Hepatocyte (in vitro differentiated cells): ENCODE measurements around the gene TTLL3.

Experiments
- EZH2 ChIP-seq: fragments of 200-600 bp; sonication (generic); IDR thresholded peaks from 2 replicates; pipeline ENCODE4 v1.6.1; 2016; ENCODE audit warnings: antibody characterized with exemption, mild to moderate bottlenecking, borderline replicate concordance
- EZH2phosphoT487 ChIP-seq: fragments of 200-600 bp; sonication (generic); IDR thresholded peaks from one replicate; pipeline ENCODE4 v1.6.1; 2018; ENCODE audit warnings: antibody characterized with exemption, mild to moderate bottlenecking, low read depth, moderate library complexity; ENCODE audit not compliant: unreplicated experiment, severe bottlenecking
- TF ChIP-seq, protein P1 (sequence below): fragments of 200-600 bp; sonication (generic); IDR thresholded peaks from 2 replicates; pipeline ENCODE4 v1.5.1; 2016; ENCODE audit warnings: antibody characterized with exemption, mild to moderate bottlenecking; ENCODE audit not compliant: poor library complexity

DNA sequence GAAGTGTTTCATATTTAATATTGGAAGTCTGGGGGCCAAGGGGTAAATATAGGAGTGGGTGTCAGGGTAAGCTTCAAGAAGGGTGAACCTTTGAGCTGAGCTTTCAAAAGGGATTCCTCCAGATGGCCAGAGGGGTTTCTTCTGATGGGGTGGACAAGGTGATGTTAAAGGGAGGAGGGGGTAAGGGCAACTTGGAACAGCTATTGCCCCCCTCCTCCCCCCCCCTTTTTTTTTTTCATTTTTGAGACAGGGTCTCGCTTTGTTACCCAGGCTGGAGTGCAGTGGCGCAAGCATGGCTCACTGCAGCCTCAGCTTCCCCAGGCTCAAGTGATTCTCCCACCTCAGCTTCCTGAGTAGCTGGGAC is 2.1 kb upstream of the TTLL3 start:
- TF ChIP-seq, protein P1, sequence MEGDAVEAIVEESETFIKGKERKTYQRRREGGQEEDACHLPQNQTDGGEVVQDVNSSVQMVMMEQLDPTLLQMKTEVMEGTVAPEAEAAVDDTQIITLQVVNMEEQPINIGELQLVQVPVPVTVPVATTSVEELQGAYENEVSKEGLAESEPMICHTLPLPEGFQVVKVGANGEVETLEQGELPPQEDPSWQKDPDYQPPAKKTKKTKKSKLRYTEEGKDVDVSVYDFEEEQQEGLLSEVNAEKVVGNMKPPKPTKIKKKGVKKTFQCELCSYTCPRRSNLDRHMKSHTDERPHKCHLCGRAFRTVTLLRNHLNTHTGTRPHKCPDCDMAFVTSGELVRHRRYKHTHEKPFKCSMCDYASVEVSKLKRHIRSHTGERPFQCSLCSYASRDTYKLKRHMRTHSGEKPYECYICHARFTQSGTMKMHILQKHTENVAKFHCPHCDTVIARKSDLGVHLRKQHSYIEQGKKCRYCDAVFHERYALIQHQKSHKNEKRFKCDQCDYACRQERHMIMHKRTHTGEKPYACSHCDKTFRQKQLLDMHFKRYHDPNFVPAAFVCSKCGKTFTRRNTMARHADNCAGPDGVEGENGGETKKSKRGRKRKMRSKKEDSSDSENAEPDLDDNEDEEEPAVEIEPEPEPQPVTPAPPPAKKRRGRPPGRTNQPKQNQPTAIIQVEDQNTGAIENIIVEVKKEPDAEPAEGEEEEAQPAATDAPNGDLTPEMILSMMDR: no peak
- TF ChIP-seq EZH2 (no peak), EZH2phosphoT487 (no peak)
